Measurements from ENCODE around the gene HCFC1.
"Not testable (repeated sequence)": the region's sequence is repeated elsewhere in the genome, so short reads cannot be mapped to it uniquely, and the experiment has no call there.

The HCFC1 gene

DNA sequence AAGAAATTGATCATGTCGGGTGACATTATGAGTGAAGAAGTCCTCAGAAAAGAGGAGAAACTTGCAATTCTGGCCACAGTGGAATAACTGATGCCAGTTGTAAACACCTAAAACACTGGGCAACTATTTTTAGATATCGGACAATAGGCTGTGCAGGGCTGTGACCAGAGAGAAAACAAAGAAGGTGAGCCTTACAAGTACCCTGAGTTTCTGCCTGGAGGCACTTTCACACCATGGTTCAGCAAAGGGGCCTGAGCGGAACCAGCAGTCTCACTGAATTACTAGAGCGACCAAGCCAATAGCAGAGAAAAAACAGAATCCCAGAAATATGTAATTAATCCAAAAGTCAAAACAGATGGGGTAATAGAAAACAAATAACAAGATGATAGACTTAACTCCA is 36.9 kb upstream of the HCFC1 start:
- no peak for DNase-seq (ENCODE audit: low read depth)

DNA sequence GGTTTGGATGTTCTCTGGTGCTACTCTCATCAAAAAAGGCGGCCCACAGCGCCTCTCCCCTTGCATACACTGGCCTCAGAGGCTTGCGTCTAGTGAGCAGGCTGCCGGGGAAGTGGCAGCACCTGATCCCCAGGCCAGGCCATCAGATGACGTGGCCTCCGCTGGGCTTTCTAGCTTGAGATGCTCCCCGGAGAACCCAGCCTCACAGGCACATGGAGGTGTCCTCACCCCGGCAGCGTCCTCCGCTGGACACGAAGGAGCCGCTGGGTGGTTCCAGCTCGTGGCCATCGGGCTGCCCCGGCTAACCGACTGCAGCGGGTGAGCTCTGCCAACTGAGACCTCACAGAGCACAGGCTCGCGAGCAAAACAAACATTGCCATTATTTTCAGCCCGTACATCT is 35.3 kb upstream of the HCFC1 start:
- DNase-seq (ENCODE audit: low read depth): no peak

DNA sequence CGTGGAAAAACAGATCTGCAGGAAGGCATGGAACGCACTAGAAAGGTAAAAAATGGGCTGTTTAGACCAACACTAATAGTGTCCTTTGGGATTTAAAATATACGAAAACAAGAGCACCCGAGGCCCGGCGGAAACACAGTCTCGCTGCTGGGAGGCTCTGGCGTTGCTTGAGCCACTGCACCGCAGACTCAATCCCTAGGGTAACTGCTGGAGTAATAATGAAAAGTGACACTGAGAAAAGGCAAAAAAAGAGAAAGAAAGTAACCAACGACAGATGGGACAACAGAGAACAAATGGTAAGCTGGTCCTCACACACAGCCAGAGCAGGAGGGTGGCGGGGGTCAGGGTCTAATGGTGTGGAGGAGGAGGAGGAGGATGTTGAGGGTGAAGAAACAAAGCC is 32.7 kb upstream of the HCFC1 start:
- no peak for DNase-seq (ENCODE audit: low read depth)

DNA sequence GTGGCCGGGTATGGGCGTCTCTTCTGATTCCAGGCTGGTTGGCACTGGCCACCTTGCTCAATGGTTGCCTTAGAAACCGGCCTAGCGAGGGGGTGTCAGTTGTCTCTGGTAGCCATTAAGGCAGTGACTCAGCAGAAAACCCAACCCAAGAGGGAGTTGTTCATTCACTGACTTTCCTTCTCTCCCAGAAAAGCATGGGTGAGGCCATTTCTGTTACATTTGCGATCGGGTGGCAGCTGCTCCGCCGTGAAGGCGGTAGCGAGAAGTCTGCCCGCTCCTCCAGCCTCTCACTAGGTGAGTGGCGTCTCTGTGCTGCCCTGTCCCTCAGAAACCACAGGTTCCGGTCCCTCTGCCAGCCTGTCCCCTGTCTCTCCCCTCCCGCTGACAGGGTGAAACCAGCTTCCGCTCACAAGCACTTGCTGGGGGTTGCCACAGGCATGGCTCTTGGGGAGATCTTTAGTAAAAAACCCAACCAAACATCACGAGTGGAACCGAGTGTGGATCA is 30.6 kb upstream of the HCFC1 start:
- DNase-seq (ENCODE audit: low read depth): peak; percentile 24

DNA sequence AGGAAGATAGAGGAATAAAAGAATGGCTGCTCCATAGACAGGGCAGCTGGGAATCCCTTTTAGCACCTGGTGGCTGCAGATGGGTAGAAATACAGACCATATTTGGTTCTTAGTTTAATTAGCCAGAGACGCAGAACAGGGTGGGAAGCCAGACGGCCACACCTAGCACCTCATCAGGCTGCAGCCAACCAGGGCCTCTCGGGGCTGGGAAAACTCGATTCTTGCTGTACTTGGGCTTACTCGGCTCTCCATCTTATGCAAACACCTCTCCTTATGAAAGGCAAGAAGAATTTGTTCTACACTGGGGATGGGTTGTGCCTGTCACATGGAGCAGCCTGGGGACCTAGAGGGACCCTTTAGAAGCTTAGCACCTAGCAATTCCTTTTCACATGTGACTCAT is 28.4 kb upstream of the HCFC1 start:
- DNase-seq (ENCODE audit: low read depth): no peak

DNA sequence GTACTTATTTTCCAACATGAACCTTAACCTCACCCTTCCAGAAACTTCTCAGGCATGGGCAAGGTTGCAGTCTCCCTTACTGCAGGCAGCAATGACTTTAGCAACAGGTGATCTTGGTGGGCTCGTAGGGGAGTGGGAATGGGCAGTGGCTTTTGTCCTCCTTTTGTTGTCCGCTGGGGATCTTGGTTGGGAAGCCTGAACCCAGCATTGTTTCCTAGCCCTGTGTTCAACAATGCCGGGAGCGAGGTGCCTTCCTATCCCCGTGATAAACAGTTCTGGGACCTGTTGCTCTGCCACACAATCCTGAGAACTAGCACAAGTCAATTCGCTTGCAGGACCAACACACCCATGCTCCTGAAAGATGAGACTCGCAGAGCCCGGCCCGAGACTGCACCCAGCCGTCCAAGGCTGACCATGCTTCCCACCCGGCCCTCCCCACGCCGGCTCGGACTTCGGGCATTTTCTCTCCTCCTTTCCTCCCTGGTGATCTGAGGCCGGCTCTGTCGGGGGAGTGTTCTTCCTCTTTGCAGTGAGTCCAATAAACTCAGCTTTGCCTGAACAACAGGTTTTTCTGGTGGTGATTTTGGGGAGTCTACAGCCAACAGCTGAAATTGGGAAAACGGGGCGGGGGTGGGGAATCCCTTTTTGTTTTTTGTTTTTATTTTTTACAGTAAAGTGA is 27.9 kb upstream of the HCFC1 start:
- no peak for DNase-seq (ENCODE audit: low read depth)

DNA sequence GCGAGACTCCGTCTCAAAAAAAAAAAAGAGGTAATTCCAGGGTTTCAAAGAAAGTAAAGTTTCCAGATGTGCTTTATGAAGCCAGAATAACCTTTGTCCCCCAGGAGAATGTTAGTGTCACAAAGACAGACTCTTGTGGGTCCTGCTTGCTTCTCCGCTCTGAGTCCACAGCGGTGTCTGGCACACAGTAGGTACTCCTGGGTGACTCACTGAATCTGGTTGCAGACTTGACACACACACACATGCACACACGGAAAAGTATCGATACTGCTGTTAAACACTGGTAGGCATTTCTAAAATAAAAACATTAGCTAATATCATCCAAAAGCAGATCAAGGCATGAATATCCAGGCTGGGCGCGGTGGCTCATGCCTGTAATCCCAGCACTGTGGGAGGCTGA is 23.9 kb upstream of the HCFC1 start:
- DNase-seq (ENCODE audit: low read depth): no peak

DNA sequence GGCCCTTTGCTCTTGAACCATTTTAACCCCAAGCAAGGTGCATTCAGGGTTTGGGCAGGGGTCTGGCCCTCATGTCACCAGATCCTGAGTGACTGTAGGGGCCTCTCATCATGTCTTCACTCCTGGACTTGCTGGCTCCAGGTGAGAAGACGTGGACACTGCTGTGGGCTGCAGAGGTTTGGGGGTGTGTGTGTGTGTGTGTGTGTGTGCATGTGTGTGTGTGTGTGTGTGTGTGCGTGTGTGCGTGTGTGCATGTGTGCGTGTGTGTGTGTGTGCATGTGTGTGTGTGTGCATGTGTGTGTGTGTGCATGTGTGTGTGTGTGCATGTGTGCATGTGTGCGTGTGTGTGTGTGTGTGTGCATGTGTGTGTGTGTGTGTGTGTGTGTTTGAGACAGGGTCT is 22.8 kb upstream of the HCFC1 start:
- DNase-seq (ENCODE audit: low read depth): not testable (repeated sequence)

DNA sequence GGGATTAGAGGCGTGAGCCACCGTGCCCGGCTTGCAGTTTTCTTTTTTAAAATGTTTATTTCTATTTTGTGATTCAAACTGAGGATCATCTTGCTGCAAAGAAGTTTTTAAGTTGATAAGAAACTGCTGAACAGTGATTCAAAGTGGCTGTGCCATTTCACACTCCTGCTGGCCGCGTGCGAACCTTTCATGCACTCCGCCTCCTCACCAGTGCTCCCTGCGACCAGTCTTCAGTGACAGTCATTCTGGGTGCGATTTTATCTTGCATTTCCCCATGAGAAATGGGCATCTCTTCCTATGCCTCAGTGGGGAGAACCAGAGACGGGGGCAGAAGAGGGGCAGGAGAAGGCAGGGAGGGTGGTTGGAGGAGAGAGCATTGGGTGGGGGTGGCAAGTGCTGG is 22.4 kb upstream of the HCFC1 start:
- no peak for DNase-seq (ENCODE audit: low read depth)

DNA sequence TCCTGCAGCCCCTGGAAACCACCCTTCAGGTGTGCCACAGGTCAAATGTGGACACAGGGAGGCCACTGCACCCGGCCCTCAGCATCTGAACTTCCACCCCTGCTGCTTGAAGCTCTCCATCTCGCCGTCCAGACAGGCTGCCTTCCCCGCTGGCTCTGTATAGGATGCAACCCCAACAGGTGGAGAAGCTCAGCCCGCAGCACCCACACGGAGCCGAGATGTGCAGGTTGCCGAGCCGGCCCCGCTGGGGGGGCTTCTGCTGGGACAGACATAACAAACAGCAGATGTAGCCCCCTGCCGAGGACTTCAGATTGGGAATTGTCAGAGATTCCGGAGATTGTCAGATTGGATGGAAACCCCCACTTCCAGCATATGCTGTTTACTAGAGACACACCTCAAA is 21.5 kb upstream of the HCFC1 start:
- no peak for DNase-seq (ENCODE audit: low read depth)

DNA sequence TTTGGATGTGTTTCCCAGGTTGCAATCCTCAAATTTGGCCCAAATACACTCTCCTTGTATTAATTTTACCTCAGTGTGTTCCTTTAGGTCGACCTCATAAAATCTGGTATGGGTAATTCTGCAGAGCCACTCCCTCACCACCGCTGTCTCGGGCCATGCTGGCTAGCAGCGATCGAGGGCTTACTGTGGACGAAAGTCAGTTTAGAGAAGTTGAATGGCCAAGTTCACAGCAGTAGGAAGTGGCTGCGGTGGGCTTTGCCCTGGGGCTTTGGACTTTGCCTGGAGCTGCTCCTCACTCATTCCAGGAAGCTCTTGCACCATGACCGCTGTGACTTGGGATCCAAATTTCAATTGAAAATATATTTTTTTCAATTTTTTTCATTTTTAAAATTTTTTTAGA is 20.6 kb upstream of the HCFC1 start:
- no peak for DNase-seq (ENCODE audit: low read depth)

DNA sequence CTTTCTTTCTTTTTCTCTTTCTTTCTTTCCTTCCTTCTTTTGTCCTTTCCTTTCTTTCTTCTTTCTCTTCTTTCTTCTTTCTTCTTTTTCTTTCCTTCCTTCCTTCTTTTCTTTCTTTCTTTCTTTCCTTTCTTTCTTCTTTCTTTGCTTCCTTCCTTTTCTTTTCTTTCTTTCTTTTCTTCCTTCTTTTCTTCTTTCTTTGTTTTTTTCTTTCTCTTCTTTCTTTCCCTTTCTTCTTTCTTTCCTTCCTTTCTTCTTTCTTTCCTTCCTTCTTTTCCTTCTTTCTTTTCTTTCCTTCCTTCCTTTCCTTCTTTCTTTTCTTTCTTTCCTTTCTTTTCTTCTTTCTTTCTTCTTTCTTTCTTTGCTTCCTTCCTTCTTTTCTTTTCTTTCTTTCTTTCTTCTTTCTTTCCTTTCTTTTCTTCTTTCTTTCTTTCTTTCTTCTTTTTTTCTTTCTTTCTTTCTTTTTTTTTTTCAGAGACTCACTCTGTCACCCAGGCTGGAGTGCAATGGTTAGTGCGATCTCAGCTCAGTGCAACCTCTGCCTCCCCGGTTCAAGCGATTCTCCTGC is 19.5 kb upstream of the HCFC1 start:
- no peak for DNase-seq (ENCODE audit: low read depth)

DNA sequence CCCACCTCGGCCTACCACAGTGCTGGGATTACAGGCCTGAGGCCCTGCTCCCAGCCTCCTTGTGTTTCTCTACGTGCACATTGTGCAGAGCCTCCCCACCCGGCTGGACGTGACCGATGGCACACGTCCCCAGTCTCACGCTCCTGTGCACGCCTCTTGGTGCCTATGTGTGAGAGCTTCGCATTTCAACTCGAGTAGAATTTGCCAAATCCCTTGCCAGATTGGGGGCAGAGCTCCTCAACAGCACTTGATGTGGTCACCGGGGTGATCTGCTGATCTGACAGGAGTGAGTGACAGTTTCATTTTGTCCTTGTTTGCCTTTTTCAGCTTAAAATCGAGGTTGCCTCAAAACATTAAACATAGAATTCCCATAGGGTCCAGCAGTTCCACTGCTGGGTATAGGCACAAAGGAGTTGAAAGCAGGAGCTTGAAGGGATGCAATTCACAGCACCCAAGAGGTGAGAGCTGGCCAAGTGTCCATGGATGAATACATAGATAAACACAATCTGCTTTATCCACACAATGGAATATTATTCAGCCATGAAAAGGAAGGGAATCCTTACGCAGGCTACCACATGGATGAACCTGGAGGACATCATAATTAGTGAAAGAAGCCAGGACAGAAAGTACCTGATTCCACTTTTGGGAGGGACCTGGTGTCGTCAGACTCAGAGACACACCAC is 18.5 kb upstream of the HCFC1 start:
- no peak for DNase-seq (ENCODE audit: low read depth)

DNA sequence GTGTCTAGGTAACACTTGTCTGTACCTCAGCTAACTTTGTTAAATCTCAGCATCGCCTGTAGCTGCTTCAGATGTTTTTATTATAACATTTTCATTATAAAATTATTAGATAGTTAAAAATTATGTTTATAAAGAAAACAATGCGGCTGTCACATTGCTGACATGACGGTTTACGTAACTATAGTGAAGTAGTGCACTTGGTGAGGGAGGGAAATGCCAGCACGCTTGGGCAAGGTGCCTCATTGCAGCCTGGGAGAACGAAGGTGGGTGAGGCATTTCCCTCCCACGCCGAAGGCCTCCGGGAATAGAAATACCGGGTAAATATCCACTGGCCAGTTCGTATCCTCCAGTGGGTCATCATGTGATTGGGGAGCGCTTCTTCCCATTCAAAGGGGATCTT is 16.9 kb upstream of the HCFC1 start:
- DNase-seq (ENCODE audit: low read depth): no peak

DNA sequence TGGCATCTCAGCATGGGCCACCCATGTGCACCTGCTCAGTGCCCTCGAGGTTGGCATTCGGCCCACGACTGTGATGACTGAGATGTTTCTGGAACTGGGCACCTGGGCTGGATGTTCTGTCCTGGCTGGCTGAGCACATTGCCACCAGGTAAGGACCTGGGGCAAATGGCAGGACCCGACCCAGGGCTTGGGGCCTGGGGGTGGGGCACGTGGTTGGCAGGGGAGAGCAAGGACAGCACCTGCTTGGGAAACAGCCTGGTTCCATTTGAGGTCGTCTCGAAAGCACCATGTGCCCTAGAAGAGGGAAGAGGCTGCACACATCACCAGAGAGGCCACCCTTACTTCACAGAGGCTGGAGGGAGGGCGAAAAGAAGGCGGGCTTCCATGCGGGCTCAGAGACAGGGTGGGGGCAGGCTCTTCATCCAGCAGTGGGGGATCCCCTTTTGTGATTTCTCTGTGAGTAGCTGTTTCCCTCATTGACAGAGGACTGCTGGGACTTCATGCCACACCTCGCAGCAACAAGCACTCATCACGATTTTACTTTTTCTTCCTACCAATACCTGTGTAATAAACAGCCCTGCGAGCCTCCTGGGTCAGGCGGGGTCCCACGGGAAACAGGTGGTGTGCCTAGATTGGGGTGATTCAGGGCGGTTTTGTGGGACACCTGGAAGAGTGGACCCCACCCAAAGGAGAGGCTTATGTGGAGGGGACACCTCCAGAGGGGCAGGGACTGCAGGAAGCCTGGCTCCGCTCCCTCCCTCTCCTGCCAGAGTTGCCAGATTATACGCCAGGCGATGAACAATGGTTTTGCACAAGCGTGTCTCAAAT is 12.9 kb upstream of the HCFC1 start:
- DNase-seq (ENCODE audit: low read depth): no peak

DNA sequence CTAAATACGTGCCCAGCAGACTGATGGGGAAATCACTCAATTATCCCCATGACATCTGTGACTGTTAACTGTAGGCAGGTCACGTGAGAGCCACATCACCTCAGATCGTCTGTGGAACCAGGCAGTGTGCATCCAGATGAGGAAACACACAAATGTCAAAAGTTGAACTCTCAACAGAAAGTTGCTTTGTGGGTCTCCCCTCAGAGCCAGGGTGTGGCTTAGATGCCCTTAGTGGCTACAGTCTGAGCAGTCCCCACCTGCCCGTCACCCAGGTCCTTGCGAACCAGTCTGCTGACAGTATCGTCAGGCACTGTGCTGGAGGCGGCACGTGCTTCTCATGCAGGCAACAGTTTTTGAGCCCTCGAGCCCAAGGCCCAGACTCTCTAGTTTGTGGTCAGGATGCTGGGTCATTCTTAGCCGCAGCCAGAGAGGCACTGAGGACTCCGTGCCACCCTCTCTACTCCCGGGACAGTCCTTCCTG is 11.7 kb upstream of the HCFC1 start:
- no peak for DNase-seq (ENCODE audit: low read depth)

DNA sequence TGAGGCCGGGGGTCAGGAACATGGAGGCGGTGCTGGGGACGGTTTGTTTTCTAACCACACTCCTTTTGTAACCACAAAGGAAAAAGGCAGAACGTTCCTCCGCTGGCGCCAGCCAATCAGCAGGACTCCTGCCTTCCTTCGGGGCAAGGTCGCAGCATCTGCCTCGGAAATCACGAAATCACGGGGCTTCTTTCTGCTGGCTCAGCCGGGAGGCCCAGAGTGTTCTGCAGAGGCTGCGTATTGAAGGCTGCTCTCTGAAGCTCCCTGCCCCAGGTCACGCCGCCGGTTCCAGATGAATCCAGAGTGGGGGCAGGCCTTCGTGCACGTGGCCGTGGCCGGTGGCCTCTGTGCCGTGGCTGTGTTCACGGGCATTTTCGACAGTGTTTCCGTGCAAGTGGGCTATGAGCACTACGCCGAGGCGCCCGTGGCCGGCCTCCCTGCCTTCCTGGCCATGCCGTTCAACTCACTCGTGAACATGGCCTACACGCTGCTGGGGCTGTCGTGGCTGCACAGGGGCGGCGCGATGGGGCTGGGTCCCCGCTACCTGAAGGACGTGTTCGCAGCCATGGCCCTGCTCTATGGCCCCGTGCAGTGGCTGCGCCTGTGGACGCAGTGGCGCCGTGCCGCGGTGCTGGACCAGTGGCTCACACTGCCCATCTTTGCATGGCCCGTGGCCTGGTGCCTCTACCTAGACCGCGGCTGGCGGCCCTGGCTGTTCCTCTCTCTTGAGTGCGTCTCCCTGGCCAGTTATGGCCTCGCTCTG is 10.3 kb upstream of the HCFC1 start:
- DNase-seq (ENCODE audit: low read depth): peak; percentile 60

DNA sequence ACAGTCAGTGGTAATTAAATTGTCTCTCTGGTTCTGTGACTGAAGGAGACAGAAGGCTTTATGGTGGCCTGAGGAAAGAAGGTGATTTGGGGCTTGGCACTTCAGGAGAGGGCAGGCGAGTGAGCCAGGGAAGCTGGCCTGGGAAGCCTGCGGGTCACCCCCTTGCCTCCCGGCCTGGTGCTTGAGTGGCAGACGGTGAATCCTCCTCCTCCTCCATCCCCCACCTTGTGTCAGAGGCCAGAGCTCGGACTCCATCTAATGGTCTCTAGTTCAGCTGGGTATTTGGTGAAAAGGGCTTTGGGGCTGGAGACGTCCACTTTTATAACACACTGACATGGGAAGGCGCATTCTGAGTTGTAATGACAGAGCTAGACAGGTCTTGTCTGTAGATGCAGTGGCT is 9.6 kb upstream of the HCFC1 start:
- DNase-seq (ENCODE audit: low read depth): no peak

DNA sequence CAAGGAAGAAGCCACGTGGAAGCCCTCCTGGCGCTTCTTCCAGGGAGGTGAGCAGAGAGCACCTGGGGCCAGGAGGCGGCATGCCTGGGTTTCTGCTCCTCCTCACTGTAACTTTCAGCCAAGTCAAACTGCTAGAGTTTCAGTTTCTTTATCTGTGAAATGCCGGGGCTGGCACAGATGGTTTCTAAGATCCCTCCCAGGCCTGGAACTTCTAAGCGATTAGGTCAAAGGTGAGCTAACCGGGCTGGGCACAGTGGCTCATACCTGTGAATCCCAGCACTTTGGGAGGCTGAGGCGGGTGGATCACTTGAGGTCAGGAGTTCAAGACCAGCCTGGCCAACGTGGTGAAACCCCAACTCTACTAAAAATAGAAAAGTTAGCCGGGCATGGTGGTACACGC is 8.8 kb upstream of the HCFC1 start:
- DNase-seq (ENCODE audit: low read depth): not testable (repeated sequence)

DNA sequence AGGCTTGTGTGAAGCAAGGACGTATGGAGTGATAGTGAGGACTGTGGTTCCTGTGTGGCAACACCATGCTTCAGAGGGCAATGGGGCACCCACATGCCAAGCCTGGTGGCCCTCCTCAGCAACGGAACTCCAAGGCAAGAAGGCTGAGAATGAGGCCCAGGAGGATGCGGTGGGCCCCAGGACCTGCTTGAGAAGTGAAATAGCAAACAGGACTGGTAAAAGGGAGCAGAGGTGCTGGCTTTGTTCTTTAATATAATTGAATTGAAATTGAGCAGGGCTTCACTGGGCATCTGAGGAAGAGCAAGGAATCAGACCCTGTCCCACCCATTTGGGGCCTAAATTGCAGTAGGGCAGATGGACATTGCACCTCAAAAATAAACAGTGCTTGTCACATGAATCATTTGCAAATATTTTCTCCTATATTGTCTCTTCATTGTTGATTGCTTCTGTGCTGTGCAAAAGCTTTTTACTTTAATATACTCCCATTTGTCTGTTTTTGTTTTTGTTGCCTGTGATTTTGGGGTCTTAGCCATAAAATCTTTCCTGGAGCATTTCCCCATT is 3.2 kb upstream of the HCFC1 start:
- no peak for DNase-seq (ENCODE audit: low read depth)

DNA sequence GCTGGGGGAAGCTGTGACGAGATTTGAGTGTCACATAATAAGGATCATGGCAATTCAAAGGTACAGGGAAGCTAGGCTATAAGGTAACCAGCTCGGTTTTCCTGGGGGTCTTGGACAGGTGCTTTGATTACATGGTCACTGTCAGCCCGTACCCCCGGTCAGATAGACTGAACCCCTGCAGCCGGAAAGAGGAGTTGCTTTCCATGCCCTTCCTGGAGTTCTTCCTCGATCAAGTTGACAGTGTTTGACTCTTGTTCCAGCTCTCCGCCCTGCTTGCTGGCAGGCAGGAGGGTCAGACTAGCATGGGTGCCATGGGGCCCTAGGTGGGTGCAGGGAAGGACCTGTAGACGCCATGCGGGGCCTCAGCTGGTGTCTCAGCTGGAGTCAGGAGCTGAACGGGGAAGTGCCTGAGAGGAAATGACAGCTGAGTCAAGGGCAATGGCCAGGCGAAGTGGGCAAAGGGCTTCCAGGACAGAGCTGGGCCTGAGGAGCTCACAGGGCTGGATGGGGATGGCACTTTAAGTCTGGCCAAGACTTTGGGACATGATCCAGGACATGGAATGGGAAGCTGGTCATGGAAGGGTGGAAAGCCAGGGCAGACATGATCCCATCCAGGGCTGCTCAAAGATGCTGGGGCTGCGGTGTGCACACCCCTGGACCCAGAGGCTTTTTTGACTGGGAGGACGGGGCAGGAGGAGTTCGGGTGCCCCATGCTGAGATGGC is 2.5 kb upstream of the HCFC1 start:
- DNase-seq (ENCODE audit: low read depth): no peak

All from T-helper 22 cell (primary cell).